ENCODE measurements around the gene ADGRG4.

GRCh38 chrX:136386173-136386572 lies 85.4 kb downstream of the ADGRG4 start:
- TF ChIP-seq CTCF (IDR thresholded peaks at IDR 0.05) = no peak
- TF ChIP-seq POLR2A (IDR thresholded peaks at IDR 0.05) = no peak
- TF ChIP-seq POLR2AphosphoS5 (IDR thresholded peaks at IDR 0.05) = no peak

Data from suprapubic skin (tissue), 4 donors.